ENCODE results near the gene TSSK1B.

TSSK1B gene

DNA sequence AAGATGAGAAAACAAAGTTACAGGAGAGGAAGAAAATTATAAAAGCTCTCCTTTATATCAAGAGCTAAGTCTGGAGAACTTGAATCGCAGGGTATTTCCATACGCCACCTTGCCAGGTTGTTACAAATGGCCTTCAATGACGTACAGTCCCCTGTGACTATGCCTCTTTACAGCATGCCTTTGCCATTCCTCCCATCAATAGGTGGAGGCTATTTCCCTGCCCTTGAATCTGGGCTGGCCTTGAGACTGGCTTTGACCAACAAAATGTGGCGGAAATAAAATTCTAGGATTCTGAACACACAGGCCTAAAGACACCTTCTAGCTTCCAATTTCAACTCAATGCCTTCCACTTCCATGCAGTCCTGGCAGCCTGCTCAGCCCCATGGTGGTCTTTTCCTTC, 45.7 kb downstream of the TSSK1B start:
- H3K27ac ChIP-seq, result no peak overlapping the region
- POLR2A ChIA-PET (ENCODE audit: low non-redundant PET), result no interaction called here
- TF ChIP-seq, protein P1, sequence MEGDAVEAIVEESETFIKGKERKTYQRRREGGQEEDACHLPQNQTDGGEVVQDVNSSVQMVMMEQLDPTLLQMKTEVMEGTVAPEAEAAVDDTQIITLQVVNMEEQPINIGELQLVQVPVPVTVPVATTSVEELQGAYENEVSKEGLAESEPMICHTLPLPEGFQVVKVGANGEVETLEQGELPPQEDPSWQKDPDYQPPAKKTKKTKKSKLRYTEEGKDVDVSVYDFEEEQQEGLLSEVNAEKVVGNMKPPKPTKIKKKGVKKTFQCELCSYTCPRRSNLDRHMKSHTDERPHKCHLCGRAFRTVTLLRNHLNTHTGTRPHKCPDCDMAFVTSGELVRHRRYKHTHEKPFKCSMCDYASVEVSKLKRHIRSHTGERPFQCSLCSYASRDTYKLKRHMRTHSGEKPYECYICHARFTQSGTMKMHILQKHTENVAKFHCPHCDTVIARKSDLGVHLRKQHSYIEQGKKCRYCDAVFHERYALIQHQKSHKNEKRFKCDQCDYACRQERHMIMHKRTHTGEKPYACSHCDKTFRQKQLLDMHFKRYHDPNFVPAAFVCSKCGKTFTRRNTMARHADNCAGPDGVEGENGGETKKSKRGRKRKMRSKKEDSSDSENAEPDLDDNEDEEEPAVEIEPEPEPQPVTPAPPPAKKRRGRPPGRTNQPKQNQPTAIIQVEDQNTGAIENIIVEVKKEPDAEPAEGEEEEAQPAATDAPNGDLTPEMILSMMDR (conservative IDR thresholded peaks at IDR 0.05; ENCODE audit: low read depth), result no peak
- CTCF ChIA-PET, result no interaction called here
- no peak for DNase-seq (ENCODE audit: low spot score)

DNA sequence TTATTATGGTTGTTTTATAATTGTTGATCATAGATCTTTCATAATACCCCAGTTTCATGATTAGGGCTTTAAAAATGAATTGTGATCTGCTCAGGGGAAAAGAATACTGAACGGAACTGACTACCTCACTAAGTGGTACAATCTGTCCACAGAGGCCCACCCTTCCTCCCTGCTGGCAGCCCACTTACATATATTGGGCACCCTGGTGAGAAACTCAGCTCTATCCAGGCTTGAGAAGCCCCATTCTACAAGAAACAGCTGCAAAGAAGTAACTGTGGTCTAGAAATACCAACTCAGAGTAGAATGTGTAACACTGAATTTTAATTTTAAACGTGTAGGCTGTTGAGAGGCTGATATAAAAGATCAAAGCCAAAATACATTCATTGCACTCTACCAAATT, 46.9 kb downstream of the TSSK1B start:
- TF ChIP-seq, protein P1 (conservative IDR thresholded peaks at IDR 0.05; ENCODE audit: low read depth), result no peak
- no peak for DNase-seq (ENCODE audit: low spot score)
- ChIA-PET CTCF (no interaction called here), POLR2A (ENCODE audit: low non-redundant PET) (no interaction called here)
- no peak overlapping the region for H3K27ac ChIP-seq

DNA sequence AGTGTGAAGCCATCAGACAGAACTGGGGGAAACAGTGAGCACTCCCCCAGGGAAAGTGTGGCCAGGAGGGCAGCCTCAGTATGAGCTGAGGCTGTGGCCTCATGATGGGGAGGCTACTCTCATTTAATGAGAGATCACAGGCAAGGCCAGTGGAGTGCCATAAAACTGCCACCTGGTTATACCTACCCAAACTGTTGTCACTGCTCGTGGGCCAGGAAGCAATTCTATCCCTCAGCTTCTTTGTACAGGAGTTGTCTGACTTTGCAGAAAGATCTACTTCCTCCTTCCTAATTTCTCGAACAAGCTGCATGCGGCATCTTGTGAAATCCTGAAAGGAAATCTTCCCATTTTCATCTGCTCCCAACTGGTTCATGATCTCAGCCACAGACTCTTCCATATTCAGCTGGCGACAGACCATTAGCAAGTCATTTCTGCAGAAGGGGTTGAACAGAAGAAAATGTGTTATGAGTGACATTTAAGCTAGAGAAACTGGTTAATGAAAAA, 50.0 kb downstream of the TSSK1B start:
- no peak for DNase-seq (ENCODE audit: low spot score)
- CTCF ChIA-PET, result interaction anchor here (0.5 to 1.0 kb wide), 3 partner anchors 61 to 750 kb away, joined by 3 to 4 read pairs (median 3); no protein-coding TSS in a partner anchor
- POLR2A ChIA-PET (ENCODE audit: low non-redundant PET), result no interaction called here
- TF ChIP-seq, protein P1 (conservative IDR thresholded peaks at IDR 0.05; ENCODE audit: low read depth), result no peak
- no peak overlapping the region for H3K27ac ChIP-seq

DNA sequence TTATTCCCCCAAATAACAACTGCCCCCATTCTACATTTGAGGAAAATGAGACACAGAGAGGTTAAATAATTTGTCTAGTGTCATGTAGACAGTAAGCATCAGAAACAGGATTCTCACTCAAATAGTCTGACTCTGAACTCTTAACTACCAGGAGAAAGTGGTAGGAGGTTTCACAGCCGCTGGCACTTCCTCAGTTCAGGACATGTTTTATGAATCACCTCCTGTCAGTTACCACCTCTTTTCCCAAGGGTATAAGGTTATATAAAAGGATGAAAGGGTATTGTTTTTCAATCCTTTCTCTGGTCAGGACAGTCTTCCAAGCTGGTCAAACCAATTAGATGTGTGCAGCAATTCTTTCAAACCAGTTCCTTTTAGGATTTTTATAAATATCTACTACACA, 52.1 kb downstream of the TSSK1B start:
- DNase-seq (ENCODE audit: low spot score), result peak; percentile 73
- no peak overlapping the region for H3K27ac ChIP-seq
- CTCF ChIA-PET, result interaction anchor here (0.6 to 4.6 kb wide), 3 partner anchors 128 to 352 kb away, joined by 3 to 50 read pairs (median 4); no protein-coding TSS in a partner anchor
- TF ChIP-seq, protein P1 (conservative IDR thresholded peaks at IDR 0.05; ENCODE audit: low read depth), result no peak
- POLR2A ChIA-PET (ENCODE audit: low non-redundant PET), result no interaction called here
